ENCODE results near the gene ACOT7. TPM values are rescaled to one million over a fixed set of nuclear protein-coding genes. Genes with fewer than 3 reads are reported as not detected.

ACOT7 gene
- total RNA-seq, 1 experiment from 2014 or later: 36.2 TPM

DNA sequence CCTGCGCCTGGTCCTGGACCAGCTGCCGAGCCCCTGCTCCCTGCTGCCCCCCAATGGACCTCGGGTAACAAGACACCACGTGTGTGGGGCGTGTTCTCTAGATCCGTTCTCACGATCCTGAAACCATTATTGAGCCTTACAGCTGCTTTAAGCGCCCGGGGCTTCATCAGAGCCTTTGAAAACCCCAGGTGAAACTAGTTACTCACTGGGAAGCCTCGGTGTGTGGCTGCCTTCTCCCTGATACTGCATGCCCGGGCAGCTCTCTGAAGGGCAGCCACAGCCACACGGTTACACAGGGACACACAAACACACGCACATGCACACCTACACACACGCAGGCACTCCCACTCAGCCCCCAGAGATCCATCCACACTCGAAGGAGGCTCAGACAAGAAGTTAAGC is 20.9 kb upstream of the ACOT7 start:
- CTCF ChIA-PET: interaction anchor here (0.7 to 1.4 kb wide), 4 partner anchors 9 to 66 kb away, joined by 3 to 7 read pairs (median 3); no protein-coding TSS in a partner anchor
- Mint-ChIP-seq H3K36me3 (ENCODE audit: insufficient read depth, unreplicated experiment) (no peaks in the 10 kb centered on the region), H3K4me3 (ENCODE audit: low read depth, unreplicated experiment) (no peak overlapping the region), H3K9me3 (ENCODE audit: low read depth, unreplicated experiment) (no peaks in the 10 kb centered on the region), H3K27ac (ENCODE audit: unreplicated experiment) (no peak overlapping the region), H3K4me1 (ENCODE audit: low read depth, unreplicated experiment) (peaks cover 9% of the 10 kb centered on the region), H3K27me3 (ENCODE audit: unreplicated experiment) (peaks cover 42% of the 10 kb centered on the region)
- DNase-seq: peak; percentile 59
- no TSS peak for BruUV-seq (replicated peaks)
- TF ChIP-seq, protein P1, sequence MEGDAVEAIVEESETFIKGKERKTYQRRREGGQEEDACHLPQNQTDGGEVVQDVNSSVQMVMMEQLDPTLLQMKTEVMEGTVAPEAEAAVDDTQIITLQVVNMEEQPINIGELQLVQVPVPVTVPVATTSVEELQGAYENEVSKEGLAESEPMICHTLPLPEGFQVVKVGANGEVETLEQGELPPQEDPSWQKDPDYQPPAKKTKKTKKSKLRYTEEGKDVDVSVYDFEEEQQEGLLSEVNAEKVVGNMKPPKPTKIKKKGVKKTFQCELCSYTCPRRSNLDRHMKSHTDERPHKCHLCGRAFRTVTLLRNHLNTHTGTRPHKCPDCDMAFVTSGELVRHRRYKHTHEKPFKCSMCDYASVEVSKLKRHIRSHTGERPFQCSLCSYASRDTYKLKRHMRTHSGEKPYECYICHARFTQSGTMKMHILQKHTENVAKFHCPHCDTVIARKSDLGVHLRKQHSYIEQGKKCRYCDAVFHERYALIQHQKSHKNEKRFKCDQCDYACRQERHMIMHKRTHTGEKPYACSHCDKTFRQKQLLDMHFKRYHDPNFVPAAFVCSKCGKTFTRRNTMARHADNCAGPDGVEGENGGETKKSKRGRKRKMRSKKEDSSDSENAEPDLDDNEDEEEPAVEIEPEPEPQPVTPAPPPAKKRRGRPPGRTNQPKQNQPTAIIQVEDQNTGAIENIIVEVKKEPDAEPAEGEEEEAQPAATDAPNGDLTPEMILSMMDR (IDR thresholded peaks at IDR 0.05; ENCODE audit: unreplicated experiment): peak; percentile 70
- intact Hi-C loops (cut with micrococcal nuclease; ENCODE audit: unreplicated experiment): no loop called here

DNA sequence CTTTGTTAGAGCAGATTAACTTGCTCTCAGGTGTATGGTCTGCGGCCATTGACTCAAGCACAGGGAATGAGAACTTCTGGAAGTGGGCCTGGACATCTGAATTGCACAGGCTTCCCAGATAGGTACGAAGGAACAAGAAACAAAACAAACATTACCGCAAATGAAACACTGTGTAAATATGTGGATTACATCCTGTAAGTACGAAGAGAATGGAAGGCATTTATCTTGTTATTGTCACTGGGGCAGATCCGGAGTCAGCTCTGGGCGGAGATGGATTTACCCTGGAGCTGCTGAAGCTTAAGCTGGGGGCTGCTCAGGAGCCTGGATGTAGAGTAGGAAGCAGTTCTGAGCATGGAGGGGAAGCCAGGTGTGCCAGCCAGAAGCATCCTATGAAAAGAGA is 19.3 kb upstream of the ACOT7 start:
- DNase-seq: no peak
- intact Hi-C loops (cut with micrococcal nuclease; ENCODE audit: unreplicated experiment): no loop called here
- peaks cover 9% of the 10 kb centered on the region for H3K4me1 Mint-ChIP-seq (ENCODE audit: low read depth, unreplicated experiment)
- BruUV-seq (replicated peaks): no TSS peak
- TF ChIP-seq, protein P1 (IDR thresholded peaks at IDR 0.05; ENCODE audit: unreplicated experiment): no peak
- no peaks in the 10 kb centered on the region for H3K9me3 Mint-ChIP-seq (ENCODE audit: low read depth, unreplicated experiment)
- H3K27me3 Mint-ChIP-seq (ENCODE audit: unreplicated experiment): peaks cover 35% of the 10 kb centered on the region
- CTCF ChIA-PET: no interaction called here
- H3K36me3 Mint-ChIP-seq (ENCODE audit: insufficient read depth, unreplicated experiment): no peaks in the 10 kb centered on the region
- H3K27ac Mint-ChIP-seq (ENCODE audit: unreplicated experiment): no peak overlapping the region
- no peak overlapping the region for H3K4me3 Mint-ChIP-seq (ENCODE audit: low read depth, unreplicated experiment)

DNA sequence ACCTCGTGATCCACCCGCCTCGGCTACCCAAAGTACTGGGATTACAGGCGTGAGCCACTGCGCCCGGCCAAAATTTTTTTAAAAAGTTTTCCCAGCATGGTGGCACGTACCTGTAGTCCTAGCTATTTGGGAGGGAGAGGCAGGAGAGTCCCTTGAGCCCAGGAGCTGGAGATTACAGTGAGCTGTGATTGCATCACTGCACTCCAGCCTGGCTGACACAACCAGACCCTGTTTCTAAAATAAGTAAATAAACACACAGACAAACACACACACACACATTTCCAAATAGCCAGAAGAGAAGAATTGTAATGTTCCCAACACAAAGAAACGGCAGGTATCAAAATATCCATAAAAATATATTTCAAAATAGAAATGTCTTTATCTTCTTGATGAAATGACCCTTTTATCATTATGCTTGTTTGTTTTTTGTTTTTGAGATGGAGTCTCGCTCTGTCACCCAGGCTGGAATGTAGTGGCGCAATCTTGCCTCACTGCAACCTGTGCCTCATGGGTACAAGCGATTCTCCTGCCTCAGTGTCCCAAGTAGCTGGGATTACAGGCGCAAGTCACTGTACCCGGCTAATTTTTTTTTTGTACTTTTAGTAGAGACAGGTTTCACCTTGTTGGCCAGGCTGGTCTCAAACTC is 16.8 kb upstream of the ACOT7 start:
- Mint-ChIP-seq H3K4me1 (ENCODE audit: low read depth, unreplicated experiment) (peaks cover 9% of the 10 kb centered on the region), H3K27ac (ENCODE audit: unreplicated experiment) (no peak overlapping the region), H3K36me3 (ENCODE audit: insufficient read depth, unreplicated experiment) (no peaks in the 10 kb centered on the region), H3K4me3 (ENCODE audit: low read depth, unreplicated experiment) (no peak overlapping the region), H3K27me3 (ENCODE audit: unreplicated experiment) (peaks cover 9% of the 10 kb centered on the region), H3K9me3 (ENCODE audit: low read depth, unreplicated experiment) (no peaks in the 10 kb centered on the region)
- CTCF ChIA-PET: interaction anchor here (0.8 kb wide), 1 partner anchor 9 kb away, joined by 3 read pairs; no protein-coding TSS in a partner anchor
- intact Hi-C loops (cut with micrococcal nuclease; ENCODE audit: unreplicated experiment): no loop called here
- TF ChIP-seq, protein P1 (IDR thresholded peaks at IDR 0.05; ENCODE audit: unreplicated experiment): no peak
- no peak for DNase-seq
- no TSS peak for BruUV-seq (replicated peaks)

DNA sequence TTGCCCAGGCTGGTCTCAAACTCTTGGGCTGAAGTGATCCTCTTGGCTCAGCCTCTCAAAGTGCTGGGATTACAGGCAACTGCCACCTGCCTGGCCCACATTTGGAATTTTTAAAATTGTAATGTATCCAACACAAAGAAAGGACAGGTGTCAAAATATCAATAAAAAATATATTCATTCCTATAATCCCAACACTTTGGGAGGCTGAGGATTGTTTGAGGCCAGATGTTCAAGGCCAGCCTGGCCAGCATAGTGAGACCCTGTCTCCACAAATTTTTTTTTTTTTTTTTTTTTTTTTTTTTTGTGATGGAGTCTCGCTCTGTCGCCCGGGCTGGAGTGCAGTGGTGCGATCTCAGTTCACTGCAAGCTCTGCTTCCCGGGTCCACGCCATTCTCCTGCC is 16.2 kb upstream of the ACOT7 start:
- DNase-seq: no peak
- no peak overlapping the region for H3K4me3 Mint-ChIP-seq (ENCODE audit: low read depth, unreplicated experiment)
- CTCF ChIA-PET: interaction anchor here (0.8 kb wide), 1 partner anchor 8 kb away, joined by 3 read pairs; no protein-coding TSS in a partner anchor
- peaks cover 3% of the 10 kb centered on the region for H3K27me3 Mint-ChIP-seq (ENCODE audit: unreplicated experiment)
- no TSS peak for BruUV-seq (replicated peaks)
- peaks cover 9% of the 10 kb centered on the region for H3K4me1 Mint-ChIP-seq (ENCODE audit: low read depth, unreplicated experiment)
- intact Hi-C loops (cut with micrococcal nuclease; ENCODE audit: unreplicated experiment): loop anchor here (10.0 kb wide), 1 partner anchor 165 kb away; the partner anchor contains the start of gene HES3
- H3K9me3 Mint-ChIP-seq (ENCODE audit: low read depth, unreplicated experiment): no peaks in the 10 kb centered on the region
- H3K27ac Mint-ChIP-seq (ENCODE audit: unreplicated experiment): no peak overlapping the region
- H3K36me3 Mint-ChIP-seq (ENCODE audit: insufficient read depth, unreplicated experiment): no peaks in the 10 kb centered on the region
- TF ChIP-seq, protein P1 (IDR thresholded peaks at IDR 0.05; ENCODE audit: unreplicated experiment): no peak
